A673 (cell line): Measurements from ENCODE around the gene LUZP2.

ENCODE experiments used
- CTCF ChIP-seq: fragments of 300-800, 200-600 bp; sonication (generic); conservative IDR thresholded peaks from 2 replicates; pipeline ENCODE4 v1.5.1; 2017; ENCODE audit warnings: low read depth, mild to moderate bottlenecking, antibody characterized with exemption, low read length, moderate library complexity, mixed read lengths
- EZH2 ChIP-seq: fragments of 200-600 bp; sonication (generic); IDR thresholded peaks from 2 replicates; pipeline ENCODE4 v1.6.1; 2017; ENCODE audit warnings: borderline replicate concordance, low read depth, mild to moderate bottlenecking, mixed read lengths, antibody characterized with exemption, low read length; ENCODE audit not compliant: poor library complexity, severe bottlenecking

GRCh38 chr11:24591283-24591682 lies 94.4 kb downstream of the LUZP2 start:
- TF ChIP-seq CTCF (no peak), EZH2 (no peak)
